ENCODE measurements around the gene NELL1.

The NELL1 gene

GRCh38 chr11:21402274-21402673 lies 732.9 kb downstream of the NELL1 start:
- H3K4me3 ChIP-seq (ENCODE audit: severe bottlenecking) = no peak overlapping the region
- no peaks in the 10 kb centered on the region for H3K27me3 ChIP-seq (ENCODE audit: insufficient read depth, poor library complexity, severe bottlenecking)
- H3K9me3 ChIP-seq (ENCODE audit: severe bottlenecking) = no peaks in the 10 kb centered on the region
- H3K36me3 ChIP-seq (ENCODE audit: low read depth) = no peaks in the 10 kb centered on the region
- H3K4me1 ChIP-seq (ENCODE audit: insufficient read depth, poor library complexity, severe bottlenecking) = no peaks in the 10 kb centered on the region
- TF ChIP-seq, protein P1, sequence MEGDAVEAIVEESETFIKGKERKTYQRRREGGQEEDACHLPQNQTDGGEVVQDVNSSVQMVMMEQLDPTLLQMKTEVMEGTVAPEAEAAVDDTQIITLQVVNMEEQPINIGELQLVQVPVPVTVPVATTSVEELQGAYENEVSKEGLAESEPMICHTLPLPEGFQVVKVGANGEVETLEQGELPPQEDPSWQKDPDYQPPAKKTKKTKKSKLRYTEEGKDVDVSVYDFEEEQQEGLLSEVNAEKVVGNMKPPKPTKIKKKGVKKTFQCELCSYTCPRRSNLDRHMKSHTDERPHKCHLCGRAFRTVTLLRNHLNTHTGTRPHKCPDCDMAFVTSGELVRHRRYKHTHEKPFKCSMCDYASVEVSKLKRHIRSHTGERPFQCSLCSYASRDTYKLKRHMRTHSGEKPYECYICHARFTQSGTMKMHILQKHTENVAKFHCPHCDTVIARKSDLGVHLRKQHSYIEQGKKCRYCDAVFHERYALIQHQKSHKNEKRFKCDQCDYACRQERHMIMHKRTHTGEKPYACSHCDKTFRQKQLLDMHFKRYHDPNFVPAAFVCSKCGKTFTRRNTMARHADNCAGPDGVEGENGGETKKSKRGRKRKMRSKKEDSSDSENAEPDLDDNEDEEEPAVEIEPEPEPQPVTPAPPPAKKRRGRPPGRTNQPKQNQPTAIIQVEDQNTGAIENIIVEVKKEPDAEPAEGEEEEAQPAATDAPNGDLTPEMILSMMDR (IDR thresholded peaks at IDR 0.05; ENCODE audit: poor library complexity, severe bottlenecking) = no peak
- ATAC-seq (ENCODE audit: low read depth) (no peak), DNase-seq (ENCODE audit: low spot score) (no peak)
- no peak overlapping the region for H3K27ac ChIP-seq (ENCODE audit: poor library complexity, severe bottlenecking)

DNA sequence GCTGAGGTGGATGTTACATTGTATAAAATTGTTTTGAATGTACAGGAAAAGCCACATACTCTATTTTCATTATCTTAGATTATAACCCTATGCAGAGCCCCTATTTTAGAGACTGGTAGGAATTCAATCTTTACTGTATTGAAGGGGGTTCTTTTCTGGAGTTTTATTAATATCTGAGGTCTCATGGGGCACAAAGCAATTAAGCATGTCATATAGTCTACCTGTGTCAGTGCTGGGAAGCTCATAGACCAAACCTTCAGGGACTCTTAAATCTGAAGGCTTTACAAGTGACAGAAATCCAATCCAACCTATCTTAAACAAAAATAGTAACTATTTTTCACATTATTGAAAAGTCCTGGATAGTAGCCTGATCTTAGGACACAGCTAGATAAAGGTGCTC lies 733.7 kb downstream of the NELL1 start:
- Histone ChIP-seq H3K36me3 (ENCODE audit: low read depth) (no peaks in the 10 kb centered on the region), H3K4me3 (ENCODE audit: severe bottlenecking) (no peak overlapping the region), H3K9me3 (ENCODE audit: severe bottlenecking) (no peaks in the 10 kb centered on the region), H3K27ac (ENCODE audit: poor library complexity, severe bottlenecking) (no peak overlapping the region), H3K4me1 (ENCODE audit: insufficient read depth, poor library complexity, severe bottlenecking) (no peaks in the 10 kb centered on the region), H3K27me3 (ENCODE audit: insufficient read depth, poor library complexity, severe bottlenecking) (no peaks in the 10 kb centered on the region)
- ATAC-seq (ENCODE audit: low read depth) = no peak
- no peak for DNase-seq (ENCODE audit: low spot score)
- TF ChIP-seq, protein P1 (IDR thresholded peaks at IDR 0.05; ENCODE audit: poor library complexity, severe bottlenecking) = no peak

- no peaks in the 10 kb centered on the region for H3K36me3 ChIP-seq (ENCODE audit: low read depth)
- no peaks in the 10 kb centered on the region for H3K4me1 ChIP-seq (ENCODE audit: insufficient read depth, poor library complexity, severe bottlenecking)
- TF ChIP-seq, protein P1 (IDR thresholded peaks at IDR 0.05; ENCODE audit: poor library complexity, severe bottlenecking) = no peak
- H3K27me3 ChIP-seq (ENCODE audit: insufficient read depth, poor library complexity, severe bottlenecking) = no peaks in the 10 kb centered on the region
- no peaks in the 10 kb centered on the region for H3K9me3 ChIP-seq (ENCODE audit: severe bottlenecking)
- H3K4me3 ChIP-seq (ENCODE audit: severe bottlenecking) = no peak overlapping the region
- H3K27ac ChIP-seq (ENCODE audit: poor library complexity, severe bottlenecking) = no peak overlapping the region
- ATAC-seq (ENCODE audit: low read depth) = no peak
- no peak for DNase-seq (ENCODE audit: low spot score)
Measured at GRCh38 chr11:21405422-21405821, 736.0 kb downstream of the NELL1 start.

GRCh38 chr11:21410513-21410912 lies 741.1 kb downstream of the NELL1 start:
- DNase-seq (ENCODE audit: low spot score) = no peak
- no peaks in the 10 kb centered on the region for H3K9me3 ChIP-seq (ENCODE audit: severe bottlenecking)
- no peak overlapping the region for H3K27ac ChIP-seq (ENCODE audit: poor library complexity, severe bottlenecking)
- H3K4me1 ChIP-seq (ENCODE audit: insufficient read depth, poor library complexity, severe bottlenecking) = no peaks in the 10 kb centered on the region
- no peak for ATAC-seq (ENCODE audit: low read depth)
- no peaks in the 10 kb centered on the region for H3K27me3 ChIP-seq (ENCODE audit: insufficient read depth, poor library complexity, severe bottlenecking)
- H3K36me3 ChIP-seq (ENCODE audit: low read depth) = no peaks in the 10 kb centered on the region
- H3K4me3 ChIP-seq (ENCODE audit: severe bottlenecking) = no peak overlapping the region
- TF ChIP-seq, protein P1 (IDR thresholded peaks at IDR 0.05; ENCODE audit: poor library complexity, severe bottlenecking) = no peak

DNA sequence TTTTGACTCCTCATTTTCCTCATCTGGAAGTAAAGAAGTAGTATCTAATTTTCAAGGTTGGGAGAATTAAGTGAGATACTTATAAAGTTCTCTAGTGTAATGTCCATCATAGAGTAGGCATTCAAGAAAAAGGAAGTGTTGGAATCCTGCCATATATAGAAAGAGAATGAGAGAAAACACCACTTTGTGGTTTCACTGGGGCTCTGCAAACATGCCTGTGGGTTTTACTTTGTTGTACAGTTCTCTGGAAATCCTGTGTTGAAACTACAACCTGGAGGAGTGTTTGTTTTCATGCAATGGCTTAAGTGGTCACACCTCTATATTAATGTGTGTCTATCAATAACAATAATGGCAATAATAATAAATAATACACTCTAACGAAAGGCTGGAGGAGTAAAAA lies 741.7 kb downstream of the NELL1 start:
- H3K36me3 ChIP-seq (ENCODE audit: low read depth) = no peaks in the 10 kb centered on the region
- ATAC-seq (ENCODE audit: low read depth) (no peak), DNase-seq (ENCODE audit: low spot score) (no peak)
- TF ChIP-seq, protein P1 (IDR thresholded peaks at IDR 0.05; ENCODE audit: poor library complexity, severe bottlenecking) = no peak
- H3K4me3 ChIP-seq (ENCODE audit: severe bottlenecking) = no peak overlapping the region
- H3K27me3 ChIP-seq (ENCODE audit: insufficient read depth, poor library complexity, severe bottlenecking) = no peaks in the 10 kb centered on the region
- no peaks in the 10 kb centered on the region for H3K4me1 ChIP-seq (ENCODE audit: insufficient read depth, poor library complexity, severe bottlenecking)
- no peak overlapping the region for H3K27ac ChIP-seq (ENCODE audit: poor library complexity, severe bottlenecking)
- H3K9me3 ChIP-seq (ENCODE audit: severe bottlenecking) = no peaks in the 10 kb centered on the region

Measured in RWPE2 (cell line).